Gastrocnemius medialis (tissue), 4 donors: ENCODE data around the gene TMTC1. TPM values are rescaled to one million over a fixed set of nuclear protein-coding genes. Genes with fewer than 3 reads are reported as not detected.

ENCODE experiments used
- ATAC-seq, 2 donors: fragments of 150-250 bp; one replicate each; pipeline ENCODE4 v1.9.1; 2016
- DNase-seq, 2 donors: peaks; one replicate each; pipeline ENCODE4 v3.0.0-alpha.2; 2019
- H3K27ac ChIP-seq, 4 donors: fragments of 200-600 bp; sonication (generic); 1 replicate in 1 of 4; 2 replicates in 3 of 4; pipeline ENCODE4 v1.5.1; 2016 to 2018; ENCODE audit warnings: mild to moderate bottlenecking in 2 of 4, moderate library complexity in 1 of 4
- H3K27me3 ChIP-seq, 3 donors: fragments of 200-600 bp; sonication (generic) in 2 of 3; 1 replicate in 1 of 3; 2 replicates in 2 of 3; pipeline versions ENCODE4 v1.5.1 to v1.6.0; 2016 to 2019; ENCODE audit warnings: mild to moderate bottlenecking in 1 of 3, moderate library complexity in 1 of 3
- H3K36me3 ChIP-seq, 2 donors: fragments of 200-600 bp; sonication (generic) in 1 of 2; one replicate each; pipeline ENCODE4 v1.5.1; 2017 to 2018
- H3K4me1 ChIP-seq, 2 donors: fragments of 200-600 bp; sonication (generic) in 1 of 2; one replicate each; pipeline ENCODE4 v1.5.1; 2016 to 2017; ENCODE audit warnings: mild to moderate bottlenecking in 2 of 2
- H3K4me3 ChIP-seq, 4 donors: fragments of 200-600 bp; sonication (generic) in 3 of 4; 1 replicate in 1 of 4; 2 replicates in 3 of 4; pipeline ENCODE4 v1.5.1; 2016 to 2019; ENCODE audit warnings: mild to moderate bottlenecking in 2 of 4
- H3K9me3 ChIP-seq, 3 donors: fragments of 200-600 bp; sonication (generic) in 2 of 3; 1 replicate in 1 of 3; 2 replicates in 2 of 3; pipeline ENCODE4 v1.5.1; 2016 to 2019
- CTCF ChIP-seq, 5 experiments: fragments of 450-650 bp in 3 of 5; fragments of 200-600 bp in 2 of 5; sonication (generic) in 2 of 5; IDR thresholded peaks in 4 of 5; conservative IDR thresholded peaks in 1 of 5; 1 replicate in 4 of 5; 2 replicates in 1 of 5; pipeline ENCODE4 v1.5.1; 2016 to 2019; ENCODE audit warnings: antibody characterized with exemption in 5 of 5, mild to moderate bottlenecking in 3 of 5, moderate library complexity in 3 of 5
- POLR2A ChIP-seq, 2 donors: fragments of 450-650 bp; IDR thresholded peaks; one replicate each; pipeline ENCODE4 v1.6.1; 2017; ENCODE audit warnings: antibody characterized with exemption in 2 of 2, mild to moderate bottlenecking in 2 of 2, moderate library complexity in 2 of 2
- in situ Hi-C, 4 donors: fragments of 200-750 bp; cut with MboI; loops; one replicate each; pipeline versions ENCODE4 v1.15.0 to v1.8.0; 2017; ENCODE audit warnings: low sequenced_read_pairs in 4 of 4
- intact Hi-C: fragments of 100-400 bp; cut with DNase I; formaldehyde crosslinking; loops from one replicate; pipeline ENCODE4 v1.15.1; 2023; ENCODE audit warnings: low total_unique reads
- total RNA-seq, 4 donors: library from RNA; depleted of rRNA; stranded (reverse); fragments of >200 nt; gene quantifications; one replicate each; pipeline versions ENCODE4 v1.1.0 to v1.2.3, GENCODE V29; 2016

Gene TMTC1
- total RNA-seq, 4 donors from 2014 or later = 38.5 to 83.5 (median 42.6) TPM

GRCh38 chr12:29733501-29733900 lies 50.2 kb downstream of the TMTC1 start:
- Histone ChIP-seq H3K4me3 (no peak overlapping the region), H3K4me1 (peaks cover 95 to 98% of the 10 kb centered on the region in 2 donors), H3K27me3 (no peaks in the 10 kb centered on the region), H3K27ac (peak overlapping the region; percentile 79 to 93 (median 82)), H3K36me3 (no peaks in the 10 kb centered on the region), H3K9me3 (no peaks in the 10 kb centered on the region)
- in situ Hi-C loops (no loop called here), intact Hi-C loops (no loop called here)
- ATAC-seq (no peak), DNase-seq (no peak)
- TF ChIP-seq POLR2A (IDR thresholded peaks at IDR 0.05) (no peak), CTCF (IDR thresholded peaks at IDR 0.05 in 4 of 5, conservative IDR thresholded peaks at IDR 0.05 in 1 of 5) (no peak)

DNA sequence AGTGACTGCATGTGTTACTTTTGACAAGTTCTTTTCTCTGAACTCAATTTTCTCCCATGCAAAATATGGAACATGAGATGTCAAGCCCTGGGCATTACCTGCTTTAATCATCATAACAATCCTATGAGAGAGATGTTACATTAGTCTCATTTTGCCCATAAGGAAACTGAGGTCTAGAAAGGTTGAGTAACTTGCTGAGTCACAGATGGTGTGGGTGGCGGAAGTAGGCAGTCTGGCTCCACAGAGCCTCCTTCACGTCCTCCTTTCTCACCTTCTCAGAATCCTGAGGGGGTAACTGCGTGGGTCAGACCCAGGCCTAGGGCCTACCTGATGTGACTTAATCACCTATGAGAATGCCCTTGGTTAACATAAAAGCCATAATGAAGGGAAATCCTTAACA lies 50.7 kb downstream of the TMTC1 start:
- intact Hi-C loops (no loop called here), in situ Hi-C loops (no loop called here)
- Histone ChIP-seq H3K27ac (peak overlapping the region; percentile 79 to 93 (median 82)), H3K9me3 (no peaks in the 10 kb centered on the region), H3K36me3 (no peaks in the 10 kb centered on the region), H3K4me3 (no peak overlapping the region), H3K4me1 (peaks cover 95 to 98% of the 10 kb centered on the region in 2 donors), H3K27me3 (no peaks in the 10 kb centered on the region)
- TF ChIP-seq POLR2A (IDR thresholded peaks at IDR 0.05) = no peak
- no peak for ATAC-seq
- no peak for DNase-seq

- no peaks in the 10 kb centered on the region for H3K9me3 ChIP-seq
- ATAC-seq (no peak), DNase-seq (no peak)
- no peak overlapping the region for H3K4me3 ChIP-seq
- peak overlapping the region; percentile 79 to 93 (median 82) for H3K27ac ChIP-seq
- TF ChIP-seq CTCF (IDR thresholded peaks at IDR 0.05 in 4 of 5, conservative IDR thresholded peaks at IDR 0.05 in 1 of 5) = no peak
- TF ChIP-seq POLR2A (IDR thresholded peaks at IDR 0.05) = no peak
- intact Hi-C loops = no loop called here
- peaks cover 95 to 98% of the 10 kb centered on the region in 2 donors for H3K4me1 ChIP-seq
- no peaks in the 10 kb centered on the region for H3K27me3 ChIP-seq
- in situ Hi-C loops = no loop called here
- H3K36me3 ChIP-seq = no peaks in the 10 kb centered on the region
Observed at GRCh38 chr12:29732593-29732992, 51.1 kb downstream of the TMTC1 start.

- Histone ChIP-seq H3K4me1 (peaks cover 96 to 97% of the 10 kb centered on the region in 2 donors), H3K9me3 (no peaks in the 10 kb centered on the region), H3K27ac (peak overlapping the region; percentile 79 to 93 (median 82)), H3K27me3 (no peaks in the 10 kb centered on the region), H3K36me3 (no peaks in the 10 kb centered on the region), H3K4me3 (no peak overlapping the region)
- ATAC-seq (no peak), DNase-seq (no peak)
- TF ChIP-seq POLR2A (IDR thresholded peaks at IDR 0.05) (no peak), CTCF (IDR thresholded peaks at IDR 0.05 in 4 of 5, conservative IDR thresholded peaks at IDR 0.05 in 1 of 5) (no peak)
- in situ Hi-C loops (no loop called here), intact Hi-C loops (no loop called here)
Observed at GRCh38 chr12:29732191-29732590, 51.6 kb downstream of the TMTC1 start.

GRCh38 chr12:29731591-29731990 lies 52.2 kb downstream of the TMTC1 start:
- no peak for TF ChIP-seq POLR2A (IDR thresholded peaks at IDR 0.05)
- TF ChIP-seq CTCF (IDR thresholded peaks at IDR 0.05 in 4 of 5, conservative IDR thresholded peaks at IDR 0.05 in 1 of 5) = no peak
- Histone ChIP-seq H3K4me1 (peaks cover 97 to 98% of the 10 kb centered on the region in 2 donors), H3K27me3 (no peaks in the 10 kb centered on the region), H3K36me3 (no peaks in the 10 kb centered on the region), H3K4me3 (no peak overlapping the region), H3K9me3 (no peaks in the 10 kb centered on the region), H3K27ac (peak overlapping the region; percentile 79 to 93 (median 82))
- in situ Hi-C loops (no loop called here), intact Hi-C loops (no loop called here)
- DNase-seq (no peak), ATAC-seq (no peak)
